ENCODE measurements around the gene RAI14.

Gene RAI14

GRCh38 chr5:34857161-34857560, 201.0 kb downstream of the RAI14 start:
- no peak for DNase-seq (ENCODE audit: low read depth)

GRCh38 chr5:34857894-34858293, 201.8 kb downstream of the RAI14 start:
- DNase-seq (ENCODE audit: low read depth): no peak

GRCh38 chr5:34858790-34859189, 202.7 kb downstream of the RAI14 start:
- DNase-seq (ENCODE audit: low read depth): no peak

GRCh38 chr5:34859253-34859652, 203.1 kb downstream of the RAI14 start:
- DNase-seq (ENCODE audit: low read depth): no peak

- no peak for DNase-seq (ENCODE audit: low read depth)
Observed at GRCh38 chr5:34863946-34864345, 207.8 kb downstream of the RAI14 start.

- no peak for DNase-seq (ENCODE audit: low read depth)
Observed at GRCh38 chr5:34865091-34865490, 209.0 kb downstream of the RAI14 start.

GRCh38 chr5:34866989-34867471, 210.9 kb downstream of the RAI14 start:
- no peak for DNase-seq (ENCODE audit: low read depth)

- DNase-seq (ENCODE audit: low read depth): no peak
Observed at GRCh38 chr5:34867660-34868059, 211.5 kb downstream of the RAI14 start.

GRCh38 chr5:34868791-34869190, 212.7 kb downstream of the RAI14 start:
- DNase-seq (ENCODE audit: low read depth): no peak

GRCh38 chr5:34869256-34869655, 213.1 kb downstream of the RAI14 start:
- DNase-seq (ENCODE audit: low read depth): no peak

- DNase-seq (ENCODE audit: low read depth): no peak
Observed at GRCh38 chr5:34870382-34870781, 214.3 kb downstream of the RAI14 start.

- DNase-seq (ENCODE audit: low read depth): no peak
Observed at GRCh38 chr5:34876275-34876674, 220.1 kb downstream of the RAI14 start.

- DNase-seq (ENCODE audit: low read depth): no peak
Observed at GRCh38 chr5:34881246-34881645, 225.1 kb downstream of the RAI14 start.
